Measurements from ENCODE around the gene ABTB2.

DNA sequence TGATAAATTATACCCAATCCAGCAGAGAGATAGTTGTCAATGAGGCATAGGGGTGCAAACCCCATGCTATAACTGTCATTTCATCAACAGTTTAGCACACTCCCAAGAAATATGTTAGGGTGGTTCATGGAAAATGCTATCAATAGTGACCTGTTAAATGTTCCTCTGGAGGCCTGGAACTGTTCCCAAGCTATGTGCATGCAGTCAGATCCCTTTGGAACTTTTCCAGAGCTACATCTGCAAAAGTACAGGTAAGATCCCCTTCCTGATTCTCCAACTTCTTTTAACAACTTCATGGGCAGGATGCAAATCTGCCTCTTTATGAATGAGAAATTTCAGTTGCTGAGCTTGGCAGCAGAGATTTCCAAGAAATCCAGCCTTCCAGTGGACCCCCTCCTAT is 27.2 kb downstream of the ABTB2 start:
- TF ChIP-seq, protein P1, sequence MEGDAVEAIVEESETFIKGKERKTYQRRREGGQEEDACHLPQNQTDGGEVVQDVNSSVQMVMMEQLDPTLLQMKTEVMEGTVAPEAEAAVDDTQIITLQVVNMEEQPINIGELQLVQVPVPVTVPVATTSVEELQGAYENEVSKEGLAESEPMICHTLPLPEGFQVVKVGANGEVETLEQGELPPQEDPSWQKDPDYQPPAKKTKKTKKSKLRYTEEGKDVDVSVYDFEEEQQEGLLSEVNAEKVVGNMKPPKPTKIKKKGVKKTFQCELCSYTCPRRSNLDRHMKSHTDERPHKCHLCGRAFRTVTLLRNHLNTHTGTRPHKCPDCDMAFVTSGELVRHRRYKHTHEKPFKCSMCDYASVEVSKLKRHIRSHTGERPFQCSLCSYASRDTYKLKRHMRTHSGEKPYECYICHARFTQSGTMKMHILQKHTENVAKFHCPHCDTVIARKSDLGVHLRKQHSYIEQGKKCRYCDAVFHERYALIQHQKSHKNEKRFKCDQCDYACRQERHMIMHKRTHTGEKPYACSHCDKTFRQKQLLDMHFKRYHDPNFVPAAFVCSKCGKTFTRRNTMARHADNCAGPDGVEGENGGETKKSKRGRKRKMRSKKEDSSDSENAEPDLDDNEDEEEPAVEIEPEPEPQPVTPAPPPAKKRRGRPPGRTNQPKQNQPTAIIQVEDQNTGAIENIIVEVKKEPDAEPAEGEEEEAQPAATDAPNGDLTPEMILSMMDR (conservative IDR thresholded peaks at IDR 0.05) = no peak
- no peak for TF ChIP-seq ZFX (IDR thresholded peaks at IDR 0.05)
